ENCODE results near the gene FMN2. TPM values are rescaled to one million over a fixed set of nuclear protein-coding genes. Genes with fewer than 3 reads are reported as not detected.

The FMN2 gene
- total RNA-seq, 1 donor from 2014 or later, result 1.7 TPM

DNA sequence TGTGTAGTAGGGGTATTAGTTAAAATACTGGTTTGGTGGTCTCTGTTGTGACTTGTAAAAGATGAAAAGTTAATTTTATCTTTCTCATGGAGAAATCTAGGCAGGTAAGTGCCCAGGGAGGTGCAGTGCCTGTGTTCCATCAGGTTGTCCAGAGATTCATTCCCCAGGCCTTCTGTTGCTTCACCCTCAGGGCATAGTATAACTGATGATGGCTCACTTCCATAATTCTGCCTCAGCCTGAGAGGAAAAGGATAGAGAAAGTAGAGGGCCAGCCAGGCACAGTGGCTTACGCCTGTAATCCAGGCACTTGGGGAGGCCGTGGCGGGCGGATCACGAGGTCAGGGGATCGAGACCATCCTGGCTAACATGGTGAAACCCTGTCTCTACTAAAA lies 153.9 kb downstream of the FMN2 start:
- DNase-seq (ENCODE audit: low spot score), result no peak
- no peak overlapping the region for H2AFZ ChIP-seq (replicated peaks)
- TF ChIP-seq EZH2 (IDR thresholded peaks at IDR 0.05) (no peak), EZH2phosphoT487 (IDR thresholded peaks at IDR 0.05) (no peak)
- TF ChIP-seq, protein P1, sequence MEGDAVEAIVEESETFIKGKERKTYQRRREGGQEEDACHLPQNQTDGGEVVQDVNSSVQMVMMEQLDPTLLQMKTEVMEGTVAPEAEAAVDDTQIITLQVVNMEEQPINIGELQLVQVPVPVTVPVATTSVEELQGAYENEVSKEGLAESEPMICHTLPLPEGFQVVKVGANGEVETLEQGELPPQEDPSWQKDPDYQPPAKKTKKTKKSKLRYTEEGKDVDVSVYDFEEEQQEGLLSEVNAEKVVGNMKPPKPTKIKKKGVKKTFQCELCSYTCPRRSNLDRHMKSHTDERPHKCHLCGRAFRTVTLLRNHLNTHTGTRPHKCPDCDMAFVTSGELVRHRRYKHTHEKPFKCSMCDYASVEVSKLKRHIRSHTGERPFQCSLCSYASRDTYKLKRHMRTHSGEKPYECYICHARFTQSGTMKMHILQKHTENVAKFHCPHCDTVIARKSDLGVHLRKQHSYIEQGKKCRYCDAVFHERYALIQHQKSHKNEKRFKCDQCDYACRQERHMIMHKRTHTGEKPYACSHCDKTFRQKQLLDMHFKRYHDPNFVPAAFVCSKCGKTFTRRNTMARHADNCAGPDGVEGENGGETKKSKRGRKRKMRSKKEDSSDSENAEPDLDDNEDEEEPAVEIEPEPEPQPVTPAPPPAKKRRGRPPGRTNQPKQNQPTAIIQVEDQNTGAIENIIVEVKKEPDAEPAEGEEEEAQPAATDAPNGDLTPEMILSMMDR (IDR thresholded peaks at IDR 0.05), result no peak
- no peak overlapping the region for H3K4me3 Mint-ChIP-seq
- no peak overlapping the region for H3K27ac Mint-ChIP-seq
- H3K4me1 ChIP-seq, result no peaks in the 10 kb centered on the region
- H3K4me3 ChIP-seq, result no peak overlapping the region
- peaks cover 9% of the 10 kb centered on the region for H3K36me3 Mint-ChIP-seq
- H3K36me3 ChIP-seq, result no peaks in the 10 kb centered on the region
- H4K20me1 ChIP-seq (ENCODE audit: low read depth), result no peaks in the 10 kb centered on the region
- no peaks in the 10 kb centered on the region for H3F3A ChIP-seq (ENCODE audit: low read depth)
- H3K9me3 Mint-ChIP-seq, result peaks cover 7% of the 10 kb centered on the region
- no peaks in the 10 kb centered on the region for H3K79me2 ChIP-seq (ENCODE audit: low read depth)
- H3K9me3 ChIP-seq (ENCODE audit: low read depth), result no peaks in the 10 kb centered on the region
- H3K27me3 ChIP-seq, result no peaks in the 10 kb centered on the region
- no peak overlapping the region for H3K9ac ChIP-seq
- H3K27ac ChIP-seq, result no peak overlapping the region
- no peaks in the 10 kb centered on the region for H3K27me3 Mint-ChIP-seq (ENCODE audit: insufficient read depth, low read depth)
- no peaks in the 10 kb centered on the region for H3K4me1 Mint-ChIP-seq
- no peak overlapping the region for H3K4me2 ChIP-seq

DNA sequence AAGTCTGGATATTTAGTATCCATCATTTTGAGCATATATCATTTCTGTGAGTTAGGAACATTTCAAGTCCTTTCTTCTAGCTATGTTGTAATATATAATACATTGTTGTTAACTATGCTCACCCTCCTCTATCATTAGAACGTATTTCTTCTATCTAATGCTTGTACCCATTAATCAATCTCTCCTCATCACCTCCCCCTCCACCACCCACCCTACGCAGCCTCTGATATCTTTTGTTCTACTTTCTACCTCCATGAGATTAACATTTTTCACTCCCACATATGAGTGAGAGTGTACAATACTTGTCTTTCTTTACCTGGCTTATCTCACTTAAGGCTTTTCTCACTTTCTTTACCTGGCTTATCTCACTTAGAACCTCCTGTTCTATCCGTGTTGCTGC lies 156.2 kb downstream of the FMN2 start:
- Mint-ChIP-seq H3K27ac (no peak overlapping the region), H3K9me3 (peaks cover 16% of the 10 kb centered on the region), H3K36me3 (peaks cover 7% of the 10 kb centered on the region), H3K27me3 (ENCODE audit: insufficient read depth, low read depth) (no peaks in the 10 kb centered on the region), H3K4me1 (no peaks in the 10 kb centered on the region), H3K4me3 (no peak overlapping the region)
- no peak overlapping the region for H3K9ac ChIP-seq
- no peak for DNase-seq (ENCODE audit: low spot score)
- no peaks in the 10 kb centered on the region for H3F3A ChIP-seq (ENCODE audit: low read depth)
- no peaks in the 10 kb centered on the region for H4K20me1 ChIP-seq (ENCODE audit: low read depth)
- no peak overlapping the region for H2AFZ ChIP-seq (replicated peaks)
- TF ChIP-seq, protein P1 (IDR thresholded peaks at IDR 0.05), result no peak
- TF ChIP-seq EZH2phosphoT487 (IDR thresholded peaks at IDR 0.05), result no peak
- no peak for TF ChIP-seq EZH2 (IDR thresholded peaks at IDR 0.05)
- no peak overlapping the region for H3K27ac ChIP-seq
- H3K27me3 ChIP-seq, result no peaks in the 10 kb centered on the region
- H3K4me3 ChIP-seq, result no peak overlapping the region
- no peaks in the 10 kb centered on the region for H3K9me3 ChIP-seq (ENCODE audit: low read depth)
- H3K79me2 ChIP-seq (ENCODE audit: low read depth), result no peaks in the 10 kb centered on the region
- H3K36me3 ChIP-seq, result no peaks in the 10 kb centered on the region
- no peak overlapping the region for H3K4me2 ChIP-seq
- no peaks in the 10 kb centered on the region for H3K4me1 ChIP-seq

DNA sequence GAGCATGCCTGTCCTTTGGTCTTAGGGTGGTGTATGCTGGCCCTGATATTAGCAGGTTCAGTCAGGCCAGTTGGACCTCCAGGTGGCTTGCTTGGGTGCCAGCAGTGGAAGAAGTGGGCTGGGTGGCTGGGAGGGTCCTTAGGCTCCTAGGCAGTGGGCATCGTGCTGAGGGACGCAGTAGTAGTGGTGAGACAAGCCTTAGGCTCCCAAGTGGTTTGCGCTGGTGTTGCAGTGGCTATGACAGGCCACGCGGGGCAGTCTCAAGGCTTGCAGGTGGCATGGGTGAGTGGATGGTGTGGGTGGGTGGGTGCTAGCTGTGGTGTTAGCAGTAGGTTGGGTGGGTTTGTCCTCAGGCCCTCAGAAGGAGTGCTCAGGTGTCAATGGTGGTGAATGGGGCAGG lies 162.3 kb downstream of the FMN2 start:
- Mint-ChIP-seq H3K4me1 (no peaks in the 10 kb centered on the region), H3K36me3 (peaks cover 26% of the 10 kb centered on the region), H3K9me3 (peaks cover 21% of the 10 kb centered on the region), H3K27me3 (ENCODE audit: insufficient read depth, low read depth) (peaks cover 3% of the 10 kb centered on the region), H3K4me3 (no peak overlapping the region), H3K27ac (peak overlapping the region; percentile 13)
- H2AFZ ChIP-seq (replicated peaks), result no peak overlapping the region
- H3K79me2 ChIP-seq (ENCODE audit: low read depth), result no peaks in the 10 kb centered on the region
- no peak overlapping the region for H3K27ac ChIP-seq
- no peak overlapping the region for H3K9ac ChIP-seq
- H3K4me3 ChIP-seq, result no peak overlapping the region
- DNase-seq (ENCODE audit: low spot score), result no peak
- TF ChIP-seq EZH2phosphoT487 (IDR thresholded peaks at IDR 0.05), result no peak
- no peak for TF ChIP-seq EZH2 (IDR thresholded peaks at IDR 0.05)
- TF ChIP-seq, protein P1 (IDR thresholded peaks at IDR 0.05), result no peak
- H3K4me1 ChIP-seq, result no peaks in the 10 kb centered on the region
- no peaks in the 10 kb centered on the region for H4K20me1 ChIP-seq (ENCODE audit: low read depth)
- no peaks in the 10 kb centered on the region for H3K27me3 ChIP-seq
- H3K9me3 ChIP-seq (ENCODE audit: low read depth), result no peaks in the 10 kb centered on the region
- no peak overlapping the region for H3K4me2 ChIP-seq
- H3F3A ChIP-seq (ENCODE audit: low read depth), result no peaks in the 10 kb centered on the region
- no peaks in the 10 kb centered on the region for H3K36me3 ChIP-seq
